ENCODE results near the gene KRTAP5-3. TPM values are rescaled to one million over a fixed set of nuclear protein-coding genes. Genes with fewer than 3 reads are reported as not detected.

The KRTAP5-3 gene
- total RNA-seq, 1 experiment from 2014 or later = not detected

GRCh38 chr11:1641096-1641495, 32.8 kb upstream of the KRTAP5-3 start:
- Mint-ChIP-seq H3K27me3 (ENCODE audit: insufficient read depth, unreplicated experiment) (peaks cover 55% of the 10 kb centered on the region), H3K27ac (ENCODE audit: low read depth, unreplicated experiment) (no peak overlapping the region), H3K9me3 (ENCODE audit: unreplicated experiment) (no peaks in the 10 kb centered on the region), H3K4me1 (ENCODE audit: insufficient read depth, unreplicated experiment) (no peaks in the 10 kb centered on the region), H3K36me3 (ENCODE audit: insufficient read depth, unreplicated experiment) (no peaks in the 10 kb centered on the region), H3K4me3 (ENCODE audit: unreplicated experiment) (no peak overlapping the region)
- no TSS peak for BruUV-seq (replicated peaks)
- TF ChIP-seq CTCF (IDR thresholded peaks at IDR 0.05; ENCODE audit: unreplicated experiment) = no peak
- intact Hi-C loops (cut with micrococcal nuclease) = no loop called here
- DNase-seq (ENCODE audit: unreplicated experiment) = no peak
- CTCF ChIA-PET = interaction anchor here (0.7 to 3.9 kb wide), 13 partner anchors 9 to 510 kb away, joined by 3 to 29 read pairs (median 5); no protein-coding TSS in a partner anchor
- POLR2A ChIA-PET = interaction anchor here (0.6 kb wide), 1 partner anchor 343 kb away, joined by 3 read pairs; no protein-coding TSS in a partner anchor

DNA sequence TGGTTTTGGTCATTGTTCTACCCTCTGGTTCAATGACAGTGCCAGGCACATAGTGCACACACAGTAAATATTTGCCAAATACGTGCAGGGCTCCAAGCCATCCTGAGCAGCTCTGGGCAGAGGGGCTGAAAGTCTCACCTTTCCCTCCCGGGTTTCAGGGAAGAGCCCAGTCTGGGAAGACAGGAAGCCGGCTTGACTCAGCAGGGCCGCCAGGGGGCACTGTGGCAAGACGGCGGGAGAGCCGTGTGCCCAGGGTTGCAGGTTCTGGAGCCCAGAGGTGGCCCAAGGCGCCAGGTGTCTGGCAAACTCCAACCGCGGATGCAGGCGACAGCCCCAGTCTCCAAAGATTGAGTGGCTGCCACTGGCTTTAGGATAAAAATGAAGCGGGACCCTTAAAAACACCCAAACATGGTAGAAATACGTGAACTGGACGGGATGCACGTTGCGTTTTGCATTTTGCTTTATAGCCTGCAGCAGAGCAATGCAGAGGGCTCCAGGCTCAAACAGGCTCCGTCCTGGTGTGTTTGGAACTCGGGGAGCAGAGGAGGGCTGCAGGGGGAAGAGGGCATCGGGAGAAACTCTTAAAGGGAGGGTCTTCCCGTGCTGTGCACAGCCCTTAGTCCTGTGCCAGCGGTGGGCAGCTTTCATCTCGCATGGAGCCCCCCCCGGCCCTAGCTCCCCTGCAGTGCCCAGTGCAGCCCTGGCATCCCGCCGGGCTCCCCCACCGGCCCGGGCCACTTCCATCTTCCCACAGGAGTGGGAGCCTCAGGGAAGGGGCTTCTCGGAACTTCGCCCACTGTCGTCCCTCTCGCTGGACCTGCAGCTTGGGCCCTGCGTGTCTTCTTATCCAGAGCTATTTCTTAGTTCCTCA, 32.0 kb upstream of the KRTAP5-3 start:
- peak; percentile 49 for DNase-seq (ENCODE audit: unreplicated experiment)
- Mint-ChIP-seq H3K4me3 (ENCODE audit: unreplicated experiment) (no peak overlapping the region), H3K27ac (ENCODE audit: low read depth, unreplicated experiment) (no peak overlapping the region), H3K9me3 (ENCODE audit: unreplicated experiment) (no peaks in the 10 kb centered on the region), H3K27me3 (ENCODE audit: insufficient read depth, unreplicated experiment) (peaks cover 61% of the 10 kb centered on the region), H3K36me3 (ENCODE audit: insufficient read depth, unreplicated experiment) (no peaks in the 10 kb centered on the region), H3K4me1 (ENCODE audit: insufficient read depth, unreplicated experiment) (no peaks in the 10 kb centered on the region)
- intact Hi-C loops (cut with micrococcal nuclease) = no loop called here
- ChIA-PET CTCF (interaction anchor here (0.5 to 3.9 kb wide), 29 partner anchors 9 to 773 kb away, joined by 3 to 29 read pairs (median 4); no protein-coding TSS in a partner anchor), POLR2A (interaction anchor here (0.6 kb wide), 1 partner anchor 344 kb away, joined by 3 read pairs; no protein-coding TSS in a partner anchor)
- BruUV-seq (replicated peaks) = no TSS peak
- peak; percentile 92 for TF ChIP-seq CTCF (IDR thresholded peaks at IDR 0.05; ENCODE audit: unreplicated experiment)

DNA sequence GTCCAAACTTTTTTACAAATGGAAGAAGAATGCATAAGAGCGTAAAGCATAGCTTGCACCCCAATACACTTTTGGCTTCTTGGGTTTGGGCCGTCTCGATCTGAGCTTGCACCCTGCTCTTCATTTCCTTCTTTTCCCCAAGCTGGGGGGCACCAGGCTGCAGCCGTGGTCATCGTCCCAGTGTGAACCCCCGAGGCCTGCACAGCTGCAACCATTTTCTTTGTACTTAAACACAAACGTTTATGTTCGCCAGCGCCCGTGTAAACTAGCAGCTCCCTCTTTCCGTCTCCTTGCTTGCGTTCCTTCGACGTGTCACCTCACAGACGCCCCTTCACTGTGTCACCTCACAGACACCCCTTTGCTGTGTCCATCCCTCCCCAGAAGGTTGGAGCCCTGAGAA, 31.4 kb upstream of the KRTAP5-3 start:
- no peak for TF ChIP-seq CTCF (IDR thresholded peaks at IDR 0.05; ENCODE audit: unreplicated experiment)
- H3K36me3 Mint-ChIP-seq (ENCODE audit: insufficient read depth, unreplicated experiment) = no peaks in the 10 kb centered on the region
- no peak for DNase-seq (ENCODE audit: unreplicated experiment)
- intact Hi-C loops (cut with micrococcal nuclease) = no loop called here
- peaks cover 61% of the 10 kb centered on the region for H3K27me3 Mint-ChIP-seq (ENCODE audit: insufficient read depth, unreplicated experiment)
- H3K9me3 Mint-ChIP-seq (ENCODE audit: unreplicated experiment) = no peaks in the 10 kb centered on the region
- no TSS peak for BruUV-seq (replicated peaks)
- CTCF ChIA-PET = interaction anchor here (0.5 to 3.9 kb wide), 25 partner anchors 8 to 773 kb away, joined by 3 to 29 read pairs (median 4); no protein-coding TSS in a partner anchor
- no peaks in the 10 kb centered on the region for H3K4me1 Mint-ChIP-seq (ENCODE audit: insufficient read depth, unreplicated experiment)
- no peak overlapping the region for H3K27ac Mint-ChIP-seq (ENCODE audit: low read depth, unreplicated experiment)
- H3K4me3 Mint-ChIP-seq (ENCODE audit: unreplicated experiment) = no peak overlapping the region
- POLR2A ChIA-PET = no interaction called here

- intact Hi-C loops (cut with micrococcal nuclease) = no loop called here
- Mint-ChIP-seq H3K4me1 (ENCODE audit: insufficient read depth, unreplicated experiment) (no peaks in the 10 kb centered on the region), H3K36me3 (ENCODE audit: insufficient read depth, unreplicated experiment) (no peaks in the 10 kb centered on the region), H3K4me3 (ENCODE audit: unreplicated experiment) (no peak overlapping the region), H3K27ac (ENCODE audit: low read depth, unreplicated experiment) (no peak overlapping the region), H3K9me3 (ENCODE audit: unreplicated experiment) (no peaks in the 10 kb centered on the region), H3K27me3 (ENCODE audit: insufficient read depth, unreplicated experiment) (peaks cover 61% of the 10 kb centered on the region)
- DNase-seq (ENCODE audit: unreplicated experiment) = no peak
- ChIA-PET POLR2A (no interaction called here), CTCF (interaction anchor here (0.6 to 3.9 kb wide), 22 partner anchors 8 to 519 kb away, joined by 3 to 29 read pairs (median 4); no protein-coding TSS in a partner anchor)
- BruUV-seq (replicated peaks) = no TSS peak
- TF ChIP-seq CTCF (IDR thresholded peaks at IDR 0.05; ENCODE audit: unreplicated experiment) = no peak
Measured at GRCh38 chr11:1639102-1639620, 30.9 kb upstream of the KRTAP5-3 start.

All from MCF 10A (cell line).